ENCODE results near the gene CPM.

The CPM gene

GRCh38 chr12:68876461-68876860, 56.5 kb downstream of the CPM start:
- H3K4me1 ChIP-seq: no peaks in the 10 kb centered on the region
- no peaks in the 10 kb centered on the region for H3K27me3 ChIP-seq
- DNase-seq: no peak
- H3K4me3 ChIP-seq: no peak overlapping the region
- no peaks in the 10 kb centered on the region for H3K36me3 ChIP-seq
- intact Hi-C loops (cut with DNase I; ENCODE audit: low total_unique reads): no loop called here
- no peaks in the 10 kb centered on the region for H3K9me3 ChIP-seq
- TF ChIP-seq, protein P1, sequence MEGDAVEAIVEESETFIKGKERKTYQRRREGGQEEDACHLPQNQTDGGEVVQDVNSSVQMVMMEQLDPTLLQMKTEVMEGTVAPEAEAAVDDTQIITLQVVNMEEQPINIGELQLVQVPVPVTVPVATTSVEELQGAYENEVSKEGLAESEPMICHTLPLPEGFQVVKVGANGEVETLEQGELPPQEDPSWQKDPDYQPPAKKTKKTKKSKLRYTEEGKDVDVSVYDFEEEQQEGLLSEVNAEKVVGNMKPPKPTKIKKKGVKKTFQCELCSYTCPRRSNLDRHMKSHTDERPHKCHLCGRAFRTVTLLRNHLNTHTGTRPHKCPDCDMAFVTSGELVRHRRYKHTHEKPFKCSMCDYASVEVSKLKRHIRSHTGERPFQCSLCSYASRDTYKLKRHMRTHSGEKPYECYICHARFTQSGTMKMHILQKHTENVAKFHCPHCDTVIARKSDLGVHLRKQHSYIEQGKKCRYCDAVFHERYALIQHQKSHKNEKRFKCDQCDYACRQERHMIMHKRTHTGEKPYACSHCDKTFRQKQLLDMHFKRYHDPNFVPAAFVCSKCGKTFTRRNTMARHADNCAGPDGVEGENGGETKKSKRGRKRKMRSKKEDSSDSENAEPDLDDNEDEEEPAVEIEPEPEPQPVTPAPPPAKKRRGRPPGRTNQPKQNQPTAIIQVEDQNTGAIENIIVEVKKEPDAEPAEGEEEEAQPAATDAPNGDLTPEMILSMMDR (IDR thresholded peaks at IDR 0.05): no peak
- no peak overlapping the region for H3K27ac ChIP-seq

GRCh38 chr12:68873316-68873715, 59.7 kb downstream of the CPM start:
- Histone ChIP-seq H3K4me1 (no peaks in the 10 kb centered on the region), H3K27me3 (no peaks in the 10 kb centered on the region), H3K27ac (no peak overlapping the region), H3K36me3 (peaks cover 0 to 7% (median 0%) of the 10 kb centered on the region in 3 donors), H3K9me3 (no peaks in the 10 kb centered on the region), H3K4me3 (no peak overlapping the region)
- TF ChIP-seq, protein P1 (IDR thresholded peaks at IDR 0.05): no peak
- DNase-seq: no peak
- intact Hi-C loops (cut with DNase I; ENCODE audit: low total_unique reads): no loop called here

DNA sequence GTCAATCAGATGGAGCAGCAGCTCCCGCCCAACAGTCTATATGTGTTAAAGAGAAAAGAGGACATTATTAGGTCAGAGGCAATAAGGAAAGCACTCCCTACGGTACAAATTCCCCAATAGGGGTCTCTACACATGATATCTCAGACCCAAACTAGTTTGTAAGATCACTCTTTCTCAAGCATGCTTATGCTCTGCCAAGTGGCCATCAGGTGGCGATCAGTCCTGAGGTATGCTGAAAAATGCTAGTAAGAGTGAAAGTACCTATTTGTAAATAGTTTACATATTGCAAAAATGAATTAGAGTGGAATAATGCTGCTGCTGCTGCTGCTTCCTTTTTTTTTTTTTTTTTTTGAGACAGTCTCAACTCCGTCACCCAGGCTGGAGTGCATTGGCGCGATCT, 61.0 kb downstream of the CPM start:
- H3K4me3 ChIP-seq: no peak overlapping the region
- DNase-seq: no peak
- H3K36me3 ChIP-seq: peaks cover 0 to 7% (median 0%) of the 10 kb centered on the region in 3 donors
- no peak overlapping the region for H3K27ac ChIP-seq
- H3K9me3 ChIP-seq: no peaks in the 10 kb centered on the region
- H3K27me3 ChIP-seq: no peaks in the 10 kb centered on the region
- intact Hi-C loops (cut with DNase I; ENCODE audit: low total_unique reads): no loop called here
- TF ChIP-seq, protein P1 (IDR thresholded peaks at IDR 0.05): no peak
- H3K4me1 ChIP-seq: no peaks in the 10 kb centered on the region

- intact Hi-C loops (cut with DNase I; ENCODE audit: low total_unique reads): no loop called here
- Histone ChIP-seq H3K27ac (no peak overlapping the region), H3K9me3 (no peaks in the 10 kb centered on the region), H3K4me3 (no peak overlapping the region), H3K27me3 (no peaks in the 10 kb centered on the region), H3K36me3 (peaks cover 0 to 7% (median 0%) of the 10 kb centered on the region in 3 donors), H3K4me1 (no peaks in the 10 kb centered on the region)
- TF ChIP-seq, protein P1 (IDR thresholded peaks at IDR 0.05): no peak
- DNase-seq: no peak
Observed at GRCh38 chr12:68871396-68871795, 61.6 kb downstream of the CPM start.

DNA sequence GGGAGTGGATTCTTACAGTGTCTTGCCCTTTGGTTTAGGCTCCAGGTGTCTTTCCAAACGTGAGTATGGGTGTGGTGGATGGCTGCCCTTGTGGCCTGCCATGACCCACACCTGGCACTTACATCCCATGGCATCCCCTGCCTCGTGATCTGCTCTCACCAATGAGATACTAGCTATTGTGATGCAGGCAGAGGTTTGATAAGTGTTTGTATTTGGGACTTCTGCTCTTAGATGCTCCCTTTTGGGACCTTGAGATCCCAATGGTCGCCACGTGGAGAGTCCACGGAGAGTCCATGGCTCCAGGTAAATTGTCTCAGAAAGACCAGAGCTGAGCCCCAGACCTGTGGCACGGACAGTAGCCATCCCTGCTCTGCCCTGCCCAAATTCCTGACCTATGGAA, 62.5 kb downstream of the CPM start:
- H3K4me3 ChIP-seq: no peak overlapping the region
- DNase-seq: no peak
- H3K4me1 ChIP-seq: no peaks in the 10 kb centered on the region
- no peaks in the 10 kb centered on the region for H3K27me3 ChIP-seq
- H3K9me3 ChIP-seq: no peaks in the 10 kb centered on the region
- H3K36me3 ChIP-seq: peaks cover 0 to 7% (median 0%) of the 10 kb centered on the region in 3 donors
- intact Hi-C loops (cut with DNase I; ENCODE audit: low total_unique reads): no loop called here
- TF ChIP-seq, protein P1 (IDR thresholded peaks at IDR 0.05): no peak
- H3K27ac ChIP-seq: no peak overlapping the region

DNA sequence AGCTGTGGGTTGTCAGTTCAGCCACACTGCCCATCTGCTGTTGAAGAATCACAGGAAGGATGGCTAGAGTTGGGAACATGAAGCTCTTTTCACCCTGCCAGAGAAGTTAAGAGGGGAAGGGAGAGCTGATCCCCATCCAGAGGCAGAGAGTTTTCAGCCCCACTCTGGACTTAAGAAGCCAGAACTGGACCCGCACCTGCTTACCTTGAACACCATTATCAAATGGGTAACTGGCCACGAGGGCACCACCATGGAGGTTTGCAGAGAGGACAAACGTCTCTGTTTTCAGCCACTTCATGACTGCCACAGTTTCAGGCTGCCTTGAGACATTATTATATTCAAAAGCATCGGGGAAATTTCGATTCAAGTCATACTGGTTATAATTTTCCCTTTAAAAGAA, 63.0 kb downstream of the CPM start:
- DNase-seq: no peak
- Histone ChIP-seq H3K9me3 (no peaks in the 10 kb centered on the region), H3K4me3 (no peak overlapping the region), H3K36me3 (peaks cover 0 to 7% (median 0%) of the 10 kb centered on the region in 3 donors), H3K4me1 (no peaks in the 10 kb centered on the region), H3K27me3 (no peaks in the 10 kb centered on the region), H3K27ac (no peak overlapping the region)
- intact Hi-C loops (cut with DNase I; ENCODE audit: low total_unique reads): no loop called here
- TF ChIP-seq, protein P1 (IDR thresholded peaks at IDR 0.05): no peak
